ENCODE measurements around the gene APOBEC2.
"Not testable (repeated sequence)": the region's sequence is repeated elsewhere in the genome, so short reads cannot be mapped to it uniquely, and the experiment has no call there.

The APOBEC2 gene

DNA sequence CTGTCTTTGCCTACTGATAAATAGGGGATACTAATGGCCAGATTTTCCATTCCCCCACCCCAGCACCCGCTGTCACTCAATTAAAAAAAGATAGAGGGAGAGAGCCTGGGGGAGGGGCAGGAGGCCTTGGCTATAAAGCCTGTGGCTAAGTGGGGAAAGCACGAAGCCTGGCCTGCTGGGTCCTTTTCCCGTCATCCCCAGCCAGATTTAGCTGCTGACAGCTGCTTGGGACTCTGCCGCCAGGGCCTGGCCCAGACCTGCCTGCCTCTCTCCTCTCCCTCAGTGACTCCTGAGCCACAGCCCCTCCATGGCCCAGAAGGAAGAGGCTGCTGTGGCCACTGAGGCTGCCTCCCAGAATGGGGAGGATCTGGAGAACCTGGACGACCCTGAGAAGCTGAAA is at the start of gene APOBEC2:
APOBEC2 (plus strand) TSS at position 162 of the 400 bp plus-strand sequence; CDS start at position 308, 146 bp downstream.
- Mint-ChIP-seq H3K4me3 (no peak within 1 kb of the TSS), H3K9me3 (no peaks in the 10 kb centered on the region), H3K27ac (no peak within 1 kb of the TSS), H3K36me3 (ENCODE audit: low read depth) (no peaks in the 10 kb centered on the region), H3K4me1 (peaks cover 93% of the 10 kb centered on the region), H3K27me3 (ENCODE audit: low read depth, poor library complexity) (peaks cover 3% of the 10 kb centered on the region)
- TF ChIP-seq CTCF (IDR thresholded peaks at IDR 0.05): no peak
- no peak for DNase-seq

DNA sequence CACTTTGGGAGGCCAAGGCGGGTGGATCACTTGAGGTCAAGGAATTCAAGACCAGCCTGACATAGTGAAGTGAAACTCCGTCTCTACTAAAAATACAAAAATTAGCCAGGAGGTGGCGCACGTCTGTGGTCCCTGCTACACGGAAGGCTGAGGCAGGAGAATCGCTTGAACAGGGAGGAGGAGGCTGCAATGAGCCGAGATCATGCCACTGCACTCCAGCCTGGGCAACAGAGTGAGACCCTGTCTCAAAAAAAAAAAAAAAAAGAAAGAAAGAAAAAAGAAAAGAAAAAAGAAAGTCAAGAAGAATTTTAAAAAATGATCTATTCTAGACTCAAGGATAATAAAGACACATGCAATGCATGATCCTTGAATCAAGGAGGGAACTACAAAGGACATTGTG is 46.8 kb upstream of the APOBEC2 start:
- H3K36me3 Mint-ChIP-seq (ENCODE audit: low read depth); H3K4me3 Mint-ChIP-seq; H3K9me3 Mint-ChIP-seq; H3K27ac Mint-ChIP-seq: not testable (repeated sequence)
- DNase-seq: peak; percentile 46
- Mint-ChIP-seq H3K27me3 (ENCODE audit: low read depth, poor library complexity) (peaks cover 12% of the 10 kb centered on the region), H3K4me1 (peaks cover 19% of the 10 kb centered on the region)
- peak; percentile 65 for TF ChIP-seq CTCF (IDR thresholded peaks at IDR 0.05)

DNA sequence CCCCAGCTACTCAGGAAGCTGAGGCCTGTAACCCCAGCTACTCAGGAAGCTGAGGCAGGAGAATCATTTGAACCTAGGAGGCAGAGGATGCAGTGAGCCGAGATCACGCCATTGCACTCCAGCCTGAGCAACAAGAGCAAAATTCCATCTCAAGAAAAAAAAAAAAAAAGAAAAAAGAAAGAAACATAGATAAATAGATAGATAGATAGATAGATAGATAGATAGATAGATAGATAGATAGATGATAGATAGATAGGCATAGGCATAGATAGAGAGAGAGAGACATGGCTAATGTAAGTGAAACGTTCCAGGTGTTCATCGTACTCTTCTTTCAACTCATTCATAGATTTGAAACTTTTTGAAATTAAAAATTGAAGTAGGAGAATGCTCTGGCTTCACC is 46.0 kb upstream of the APOBEC2 start:
- not testable (repeated sequence) for H3K27ac Mint-ChIP-seq; H3K4me3 Mint-ChIP-seq; H3K9me3 Mint-ChIP-seq; H3K36me3 Mint-ChIP-seq (ENCODE audit: low read depth); H3K27me3 Mint-ChIP-seq (ENCODE audit: low read depth, poor library complexity); DNase-seq
- H3K4me1 Mint-ChIP-seq: peaks cover 18% of the 10 kb centered on the region

- peaks cover 8% of the 10 kb centered on the region for H3K4me1 Mint-ChIP-seq
- DNase-seq: no peak
- no peak overlapping the region for H3K4me3 Mint-ChIP-seq
- peaks cover 6% of the 10 kb centered on the region for H3K27me3 Mint-ChIP-seq (ENCODE audit: low read depth, poor library complexity)
- no peak overlapping the region for H3K27ac Mint-ChIP-seq
- no peak for TF ChIP-seq CTCF (IDR thresholded peaks at IDR 0.05)
- H3K9me3 Mint-ChIP-seq: no peaks in the 10 kb centered on the region
- H3K36me3 Mint-ChIP-seq (ENCODE audit: low read depth): peaks cover 5% of the 10 kb centered on the region
Measured at GRCh38 chr6:41008011-41008410, 45.0 kb upstream of the APOBEC2 start.

DNA sequence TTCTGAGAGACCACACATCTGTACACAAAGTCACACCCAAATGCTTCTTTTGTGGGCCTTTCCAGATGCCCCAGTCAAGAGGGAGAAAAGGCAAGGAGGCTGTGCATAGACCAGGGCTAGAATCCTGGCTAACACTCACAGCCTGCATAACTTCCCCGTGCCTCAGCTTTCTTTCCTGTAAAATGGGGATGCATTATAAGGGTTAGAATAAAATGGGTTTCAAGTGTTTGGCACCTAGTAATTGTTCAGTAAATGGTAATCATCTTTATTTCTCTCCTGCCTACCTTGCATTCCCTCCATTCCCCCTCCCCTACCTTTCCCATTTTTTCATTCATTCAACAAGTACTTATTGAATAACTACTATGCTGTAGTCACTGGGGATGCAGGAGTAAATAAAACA is 43.3 kb upstream of the APOBEC2 start:
- Mint-ChIP-seq H3K36me3 (ENCODE audit: low read depth) (peaks cover 11% of the 10 kb centered on the region), H3K27me3 (ENCODE audit: low read depth, poor library complexity) (no peaks in the 10 kb centered on the region), H3K4me1 (no peaks in the 10 kb centered on the region), H3K9me3 (no peaks in the 10 kb centered on the region), H3K4me3 (no peak overlapping the region), H3K27ac (no peak overlapping the region)
- TF ChIP-seq CTCF (IDR thresholded peaks at IDR 0.05): no peak
- DNase-seq: no peak

GRCh38 chr6:41011673-41012072 is 41.3 kb upstream of the APOBEC2 start:
- no peak for DNase-seq
- Mint-ChIP-seq H3K36me3 (ENCODE audit: low read depth) (peaks cover 20% of the 10 kb centered on the region), H3K27ac (no peak overlapping the region), H3K4me1 (no peaks in the 10 kb centered on the region), H3K9me3 (no peaks in the 10 kb centered on the region), H3K27me3 (ENCODE audit: low read depth, poor library complexity) (no peaks in the 10 kb centered on the region), H3K4me3 (no peak overlapping the region)
- no peak for TF ChIP-seq CTCF (IDR thresholded peaks at IDR 0.05)

Data from nephron progenitor cell (in vitro differentiated cells).